OCI-LY3 (cell line): ENCODE measurements around the gene DHX30.

Experiments
- H2AFZ ChIP-seq: fragments of 200-600, 300-600 bp; shearing (Covaris generic); 2 replicates; pipeline ENCODE4 v1.6.0; 2014; ENCODE audit warnings: antibody characterized with exemption, low read depth, low read length
- H3K27ac ChIP-seq: fragments of 200-600, 300-600 bp; sonication (generic); 2 replicates; pipeline ENCODE4 v1.5.1; 2014; ENCODE audit warnings: mild to moderate bottlenecking, low read length, moderate library complexity, mixed read lengths
- H3K27me3 ChIP-seq: fragments of 200-600, 300-600 bp; sonication (generic); 2 replicates; pipeline ENCODE4 v1.6.1; 2014; ENCODE audit warnings: low read depth, low read length, mixed read lengths
- H3K36me3 ChIP-seq: fragments of 200-600, 300-600 bp; sonication (generic); replicated peaks from 2 replicates; pipeline ENCODE3; 2014; ENCODE audit warnings: low read depth, low read length, mixed read lengths
- H3K4me1 ChIP-seq: fragments of 300-600, 200-600 bp; sonication (generic); 2 replicates; pipeline ENCODE4 v1.6.1; 2014; ENCODE audit warnings: low read length, mixed read lengths
- H3K4me2 ChIP-seq: fragments of 200-600, 300-600 bp; sonication (generic); 2 replicates; pipeline ENCODE4 v1.6.1; 2014; ENCODE audit warnings: low read length, mixed read lengths
- H3K4me3 ChIP-seq: fragments of 300-600, 200-600 bp; sonication (generic); 2 replicates; pipeline ENCODE4 v1.5.1; 2014; ENCODE audit warnings: antibody characterized with exemption, mild to moderate bottlenecking, low read length, moderate library complexity
- H3K79me2 ChIP-seq: fragments of 300-600, 200-600 bp; shearing (Covaris generic); 2 replicates; pipeline ENCODE4 v1.6.1; 2014; ENCODE audit warnings: mild to moderate bottlenecking, low read length, mixed read lengths
- H3K9ac ChIP-seq: fragments of 300-600, 200-600 bp; shearing (Covaris generic); 2 replicates; pipeline ENCODE4 v1.6.0; 2014; ENCODE audit warnings: mild to moderate bottlenecking, low read length, moderate library complexity
- H3K9me3 ChIP-seq: fragments of 200-600, 300-600 bp; shearing (Covaris generic); 2 replicates; pipeline ENCODE4 v1.6.1; 2014; ENCODE audit warnings: low read length, mixed read lengths; ENCODE audit not compliant: insufficient read depth
- H4K20me1 ChIP-seq: fragments of 200-600, 300-600 bp; sonication (generic); 2 replicates; pipeline ENCODE4 v1.6.1; 2016; ENCODE audit warnings: low read length, mixed read lengths; ENCODE audit not compliant: insufficient read depth
- EZH2phosphoT487 ChIP-seq: fragments of 200-600 bp; shearing (Covaris generic); IDR thresholded peaks from 2 replicates; pipeline ENCODE4 v1.6.1; 2018; ENCODE audit warnings: antibody characterized with exemption, mixed run types, low read depth
- TF ChIP-seq, protein P1 (sequence below): fragments of 200-600, 300-600 bp; sonication (generic); IDR thresholded peaks from 2 replicates; pipeline ENCODE4 v1.5.1; 2014; ENCODE audit warnings: antibody characterized with exemption, low read length, low read depth

DHX30 gene

DNA sequence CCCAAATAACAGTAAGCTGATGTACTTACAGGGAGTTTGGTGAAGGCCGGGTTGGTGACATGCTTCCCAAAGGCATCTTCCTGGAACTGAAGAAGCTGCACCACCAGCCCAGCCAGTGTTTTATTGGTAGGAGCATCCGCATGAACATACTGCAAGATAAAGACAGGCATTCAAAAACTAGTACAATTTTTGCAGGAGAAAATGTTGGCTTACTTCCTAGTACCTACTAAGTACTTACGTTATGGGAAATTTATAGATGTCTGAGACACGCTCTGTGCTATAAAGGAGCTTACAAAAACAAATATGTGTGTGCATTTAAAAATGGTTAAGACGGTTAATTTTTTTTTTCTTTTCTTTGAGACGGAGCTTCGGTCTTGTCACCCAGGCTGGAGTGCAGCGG lies 30.1 kb upstream of the DHX30 start:
- Histone ChIP-seq H3K4me1 (no peaks in the 10 kb centered on the region), H3K9me3 (no peaks in the 10 kb centered on the region), H3K4me3 (no peak overlapping the region), H3K36me3 (peaks cover 29% of the 10 kb centered on the region), H3K79me2 (peaks cover 100% of the 10 kb centered on the region), H3K4me2 (no peak overlapping the region), H4K20me1 (peaks cover 58% of the 10 kb centered on the region), H3K27ac (no peak overlapping the region), H3K9ac (no peak overlapping the region), H3K27me3 (no peaks in the 10 kb centered on the region), H2AFZ (no peak overlapping the region)
- TF ChIP-seq, protein P1, sequence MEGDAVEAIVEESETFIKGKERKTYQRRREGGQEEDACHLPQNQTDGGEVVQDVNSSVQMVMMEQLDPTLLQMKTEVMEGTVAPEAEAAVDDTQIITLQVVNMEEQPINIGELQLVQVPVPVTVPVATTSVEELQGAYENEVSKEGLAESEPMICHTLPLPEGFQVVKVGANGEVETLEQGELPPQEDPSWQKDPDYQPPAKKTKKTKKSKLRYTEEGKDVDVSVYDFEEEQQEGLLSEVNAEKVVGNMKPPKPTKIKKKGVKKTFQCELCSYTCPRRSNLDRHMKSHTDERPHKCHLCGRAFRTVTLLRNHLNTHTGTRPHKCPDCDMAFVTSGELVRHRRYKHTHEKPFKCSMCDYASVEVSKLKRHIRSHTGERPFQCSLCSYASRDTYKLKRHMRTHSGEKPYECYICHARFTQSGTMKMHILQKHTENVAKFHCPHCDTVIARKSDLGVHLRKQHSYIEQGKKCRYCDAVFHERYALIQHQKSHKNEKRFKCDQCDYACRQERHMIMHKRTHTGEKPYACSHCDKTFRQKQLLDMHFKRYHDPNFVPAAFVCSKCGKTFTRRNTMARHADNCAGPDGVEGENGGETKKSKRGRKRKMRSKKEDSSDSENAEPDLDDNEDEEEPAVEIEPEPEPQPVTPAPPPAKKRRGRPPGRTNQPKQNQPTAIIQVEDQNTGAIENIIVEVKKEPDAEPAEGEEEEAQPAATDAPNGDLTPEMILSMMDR, result no peak
- no peak for TF ChIP-seq EZH2phosphoT487

DNA sequence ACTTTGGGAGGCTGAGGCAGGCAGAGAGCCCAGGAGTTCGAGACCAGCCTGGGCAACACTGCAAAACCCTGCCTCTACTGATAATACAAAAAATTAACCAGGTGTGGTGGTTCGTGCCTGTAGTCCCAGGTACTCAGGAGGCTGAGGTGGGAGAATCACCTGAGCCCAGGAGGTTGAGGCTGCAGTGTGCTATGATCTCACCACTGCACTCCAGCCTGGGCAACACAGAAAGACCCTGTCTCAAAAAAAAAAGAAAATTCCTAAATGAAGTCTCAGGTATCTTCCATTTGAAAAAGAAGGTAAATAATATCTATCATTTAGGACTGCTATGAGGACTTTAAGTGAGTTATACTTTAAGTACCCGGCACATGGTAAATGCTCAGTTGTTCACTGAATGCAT lies 24.2 kb upstream of the DHX30 start:
- Histone ChIP-seq H3K4me3 (no peak overlapping the region), H4K20me1 (peaks cover 49% of the 10 kb centered on the region)

DNA sequence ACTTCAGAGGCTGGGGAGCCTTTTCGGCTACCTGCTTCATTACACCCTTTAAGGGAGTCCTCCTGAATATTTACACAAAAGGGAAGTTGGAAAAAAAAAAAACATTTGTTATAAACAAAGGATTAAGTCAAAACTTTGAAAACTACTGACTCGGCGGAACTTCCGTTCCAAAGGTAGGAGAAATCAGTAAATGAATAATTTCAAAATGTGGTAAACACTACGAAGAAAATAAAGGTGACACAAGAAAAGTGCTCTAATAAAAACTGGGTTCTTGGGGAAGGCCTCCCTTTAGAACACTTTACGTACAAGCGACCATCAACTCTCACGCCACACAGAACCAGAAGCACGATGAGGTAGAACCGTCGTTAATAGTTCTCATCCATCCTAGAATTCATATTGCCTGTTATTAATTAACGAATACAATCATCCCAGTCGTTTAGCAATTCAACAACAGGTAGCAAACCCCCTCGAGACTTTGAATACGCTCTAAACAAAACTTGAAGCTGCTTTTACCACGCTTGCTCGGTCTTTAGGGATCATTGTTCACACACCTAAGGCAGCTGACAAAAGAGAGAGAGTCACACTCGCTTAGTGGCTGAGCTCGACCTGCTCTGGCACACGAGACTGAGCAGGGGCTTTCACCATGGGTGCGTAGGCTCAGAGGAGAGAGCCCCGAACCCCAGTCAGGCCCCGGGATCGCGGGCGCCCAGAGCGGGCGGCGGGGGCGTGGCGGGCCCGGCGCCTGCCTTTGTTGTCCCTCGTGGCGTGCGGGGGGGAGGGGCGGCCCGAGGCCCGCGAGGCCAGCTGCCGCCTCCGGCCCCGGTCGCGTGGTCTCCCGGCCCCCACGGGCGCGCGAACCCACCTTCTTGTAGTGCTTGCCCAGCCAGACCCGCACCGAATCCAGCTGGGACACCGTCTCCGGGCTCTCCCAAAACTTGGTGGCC lies 21.9 kb upstream of the DHX30 start:
- Histone ChIP-seq H4K20me1 (peaks cover 28% of the 10 kb centered on the region), H3K4me2 (peak overlapping the region; percentile 89), H3K27me3 (no peaks in the 10 kb centered on the region), H3K9ac (peak overlapping the region; percentile 97), H3K36me3 (peaks cover 11% of the 10 kb centered on the region), H2AFZ (peak overlapping the region; percentile 37; the same call in 1 of the 2 replicates), H3K4me1 (peaks cover 22% of the 10 kb centered on the region), H3K4me3 (peak overlapping the region; percentile 92), H3K9me3 (no peaks in the 10 kb centered on the region), H3K27ac (peak overlapping the region; percentile 81), H3K79me2 (peaks cover 68% of the 10 kb centered on the region)
- TF ChIP-seq, protein P1, result no peak
- TF ChIP-seq EZH2phosphoT487, result no peak

More for the DNA sequence above, 24.2 kb upstream of the DHX30 start:
- H3K9me3 ChIP-seq, result no peaks in the 10 kb centered on the region
- peaks cover 91% of the 10 kb centered on the region for H3K79me2 ChIP-seq
- TF ChIP-seq EZH2phosphoT487, result no peak
- TF ChIP-seq, protein P1, result no peak
- H3K27ac ChIP-seq, result no peak overlapping the region
- no peak overlapping the region for H2AFZ ChIP-seq
- peaks cover 22% of the 10 kb centered on the region for H3K4me1 ChIP-seq
- no peak overlapping the region for H3K9ac ChIP-seq
- H3K27me3 ChIP-seq, result no peaks in the 10 kb centered on the region
- H3K36me3 ChIP-seq, result peaks cover 11% of the 10 kb centered on the region
- H3K4me2 ChIP-seq, result peak overlapping the region; percentile 89; the same call in 1 of the 2 replicates

DNA sequence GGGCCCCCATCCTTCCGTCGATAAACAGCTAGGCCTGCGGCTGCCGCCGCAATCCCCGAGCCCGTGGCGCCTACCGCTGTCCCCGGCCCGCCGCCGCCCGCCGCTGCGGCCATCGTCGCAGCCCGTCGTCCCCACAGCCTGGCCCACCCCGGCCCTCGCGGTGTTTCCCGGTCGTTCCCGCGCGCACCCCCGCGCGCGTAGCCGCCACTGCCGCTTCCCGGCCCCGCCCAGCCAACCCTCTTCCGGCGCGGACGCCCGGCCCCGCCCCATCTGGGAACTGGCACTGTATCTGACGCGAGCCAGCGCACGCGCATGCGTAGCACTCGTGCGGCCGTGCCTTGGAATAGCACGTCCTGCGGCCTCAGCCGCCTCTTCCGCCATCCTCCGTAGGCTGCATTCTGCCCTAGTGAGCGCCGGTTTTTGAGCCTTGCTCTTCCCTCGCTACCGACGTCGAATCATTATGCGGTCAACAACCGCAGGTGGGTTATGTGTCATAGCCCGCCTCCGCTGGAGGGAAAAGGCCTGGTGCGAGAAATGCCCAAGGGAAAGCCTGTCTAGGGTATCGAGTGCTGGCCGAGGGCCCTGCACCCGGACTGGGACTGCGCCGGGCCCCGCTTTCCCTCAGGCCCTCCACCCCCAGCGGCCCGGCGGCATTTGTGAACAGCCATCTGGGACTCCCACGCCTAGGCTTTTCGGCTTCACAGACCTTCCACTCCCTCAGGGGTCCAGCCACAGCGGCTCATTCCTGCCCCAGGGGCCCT lies 21.1 kb upstream of the DHX30 start, which contains the start of gene SMARCC1:
Gene SMARCC1, minus strand, starts transcription at position 209 of the 761 bp plus-strand sequence. Its CDS starts 96 bp downstream, at position 113.
- Histone ChIP-seq H3K9ac (peak within 1 kb of the TSS; percentile 97), H4K20me1 (peaks cover 24% of the 10 kb centered on the region), H3K9me3 (no peaks in the 10 kb centered on the region), H3K79me2 (peaks cover 60% of the 10 kb centered on the region), H3K27me3 (no peaks in the 10 kb centered on the region), H3K27ac (peak within 1 kb of the TSS; percentile 83), H2AFZ (peak within 1 kb of the TSS; percentile 58; the same call in 1 of the 2 replicates), H3K36me3 (peaks cover 8% of the 10 kb centered on the region), H3K4me3 (peak within 1 kb of the TSS; percentile 92), H3K4me2 (peak within 1 kb of the TSS; percentile 89), H3K4me1 (peaks cover 22% of the 10 kb centered on the region)
- no peak for TF ChIP-seq EZH2phosphoT487
- TF ChIP-seq, protein P1, result no peak
